ENCODE measurements around the gene SRM.

SRM gene

GRCh38 chr1:11054666-11055065 lies 5.2 kb downstream of the SRM start:
- TF ChIP-seq TAF1 (IDR thresholded peaks at IDR 0.05; ENCODE audit: low read depth), result no peak
- TF ChIP-seq TEAD4 (IDR thresholded peaks at IDR 0.05), result no peak
- TF ChIP-seq MAX (IDR thresholded peaks at IDR 0.05), result no peak
- no peak for TF ChIP-seq ZBTB7A (IDR thresholded peaks at IDR 0.05; ENCODE audit: low read depth)
- no peak for TF ChIP-seq CREB1 (IDR thresholded peaks at IDR 0.05; ENCODE audit: low read depth)
- no peak for TF ChIP-seq REST (IDR thresholded peaks at IDR 0.05; ENCODE audit: low read depth)
- no peak for TF ChIP-seq FOXM1 (IDR thresholded peaks at IDR 0.05; ENCODE audit: borderline replicate concordance, low read depth)
- no peak for TF ChIP-seq TCF12 (IDR thresholded peaks at IDR 0.05; ENCODE audit: low read depth)
- no peak for TF ChIP-seq USF1 (IDR thresholded peaks at IDR 0.05)
- TF ChIP-seq RAD21 (IDR thresholded peaks at IDR 0.05; ENCODE audit: low read depth), result no peak
- TF ChIP-seq CEBPB (IDR thresholded peaks at IDR 0.05), result no peak
- no peak for TF ChIP-seq EGR1 (IDR thresholded peaks at IDR 0.05)
- no peak for TF ChIP-seq NFIC (IDR thresholded peaks at IDR 0.05)

- TF ChIP-seq YY1 (IDR thresholded peaks at IDR 0.05; ENCODE audit: low read depth), result no peak
- no peak for TF ChIP-seq RAD21 (IDR thresholded peaks at IDR 0.05; ENCODE audit: low read depth)
- TF ChIP-seq TEAD4 (IDR thresholded peaks at IDR 0.05), result no peak
- no peak for TF ChIP-seq FOXM1 (IDR thresholded peaks at IDR 0.05; ENCODE audit: borderline replicate concordance, low read depth)
- no peak for TF ChIP-seq ZBTB7A (IDR thresholded peaks at IDR 0.05; ENCODE audit: low read depth)
- no peak for TF ChIP-seq USF1 (IDR thresholded peaks at IDR 0.05)
- no peak for TF ChIP-seq REST (IDR thresholded peaks at IDR 0.05; ENCODE audit: low read depth)
- TF ChIP-seq NFIC (IDR thresholded peaks at IDR 0.05), result no peak
- no peak for TF ChIP-seq CEBPB (IDR thresholded peaks at IDR 0.05)
Measured at GRCh38 chr1:11054181-11054580, 5.6 kb downstream of the SRM start.

- TF ChIP-seq RAD21 (IDR thresholded peaks at IDR 0.05; ENCODE audit: low read depth), result no peak
- peak; percentile 90 for TF ChIP-seq REST (IDR thresholded peaks at IDR 0.05; ENCODE audit: low read depth)
- no peak for TF ChIP-seq FOXM1 (IDR thresholded peaks at IDR 0.05; ENCODE audit: borderline replicate concordance, low read depth)
Measured at GRCh38 chr1:11053758-11054137, 6.1 kb downstream of the SRM start.

- TF ChIP-seq EP300 (IDR thresholded peaks at IDR 0.05; ENCODE audit: borderline replicate concordance) (no peak), REST (IDR thresholded peaks at IDR 0.05; ENCODE audit: low read depth) (no peak), YY1 (IDR thresholded peaks at IDR 0.05; ENCODE audit: low read depth) (no peak), ZBTB7A (IDR thresholded peaks at IDR 0.05; ENCODE audit: low read depth) (no peak), CREB1 (IDR thresholded peaks at IDR 0.05; ENCODE audit: low read depth) (no peak), FOXM1 (IDR thresholded peaks at IDR 0.05; ENCODE audit: borderline replicate concordance, low read depth) (no peak), NFIC (IDR thresholded peaks at IDR 0.05) (no peak), TEAD4 (IDR thresholded peaks at IDR 0.05) (no peak), CEBPB (IDR thresholded peaks at IDR 0.05) (no peak), RAD21 (IDR thresholded peaks at IDR 0.05; ENCODE audit: low read depth) (no peak), TAF1 (IDR thresholded peaks at IDR 0.05; ENCODE audit: low read depth) (no peak), MAX (IDR thresholded peaks at IDR 0.05) (no peak)
Measured at GRCh38 chr1:11052839-11053757, 6.7 kb downstream of the SRM start.

Data from Ishikawa (cell line).